Measurements from ENCODE around the gene MYOT.
A peak's percentile ranks its signal among the peaks of the same experiment; 100 is the strongest.

The MYOT gene

DNA sequence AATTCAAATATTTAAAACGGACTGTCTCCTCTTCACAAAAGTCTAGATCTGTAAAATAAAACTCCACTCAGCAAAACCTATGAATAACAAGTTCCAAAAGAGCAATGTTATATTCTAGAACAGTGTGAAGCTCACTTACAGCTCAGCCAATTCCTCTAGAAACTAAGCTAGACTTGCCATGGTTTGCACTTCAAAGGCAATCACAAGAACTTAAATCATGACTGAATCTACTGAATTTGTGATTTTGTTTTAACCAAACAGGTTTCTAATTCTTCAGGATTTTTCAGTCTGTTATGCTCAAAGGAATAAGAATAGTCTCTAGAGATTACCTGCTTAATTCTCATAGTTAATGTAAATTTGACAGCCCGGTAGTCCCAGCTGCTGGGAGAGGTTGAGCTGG lies 20.2 kb downstream of the MYOT start:
- TF ChIP-seq, protein P1, sequence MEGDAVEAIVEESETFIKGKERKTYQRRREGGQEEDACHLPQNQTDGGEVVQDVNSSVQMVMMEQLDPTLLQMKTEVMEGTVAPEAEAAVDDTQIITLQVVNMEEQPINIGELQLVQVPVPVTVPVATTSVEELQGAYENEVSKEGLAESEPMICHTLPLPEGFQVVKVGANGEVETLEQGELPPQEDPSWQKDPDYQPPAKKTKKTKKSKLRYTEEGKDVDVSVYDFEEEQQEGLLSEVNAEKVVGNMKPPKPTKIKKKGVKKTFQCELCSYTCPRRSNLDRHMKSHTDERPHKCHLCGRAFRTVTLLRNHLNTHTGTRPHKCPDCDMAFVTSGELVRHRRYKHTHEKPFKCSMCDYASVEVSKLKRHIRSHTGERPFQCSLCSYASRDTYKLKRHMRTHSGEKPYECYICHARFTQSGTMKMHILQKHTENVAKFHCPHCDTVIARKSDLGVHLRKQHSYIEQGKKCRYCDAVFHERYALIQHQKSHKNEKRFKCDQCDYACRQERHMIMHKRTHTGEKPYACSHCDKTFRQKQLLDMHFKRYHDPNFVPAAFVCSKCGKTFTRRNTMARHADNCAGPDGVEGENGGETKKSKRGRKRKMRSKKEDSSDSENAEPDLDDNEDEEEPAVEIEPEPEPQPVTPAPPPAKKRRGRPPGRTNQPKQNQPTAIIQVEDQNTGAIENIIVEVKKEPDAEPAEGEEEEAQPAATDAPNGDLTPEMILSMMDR (conservative IDR thresholded peaks at IDR 0.05; ENCODE audit: control insufficient read depth, insufficient read depth, low read depth, low read length) = no peak
- DNase-seq (ENCODE audit: low read depth) = no peak
- H3K4me3 ChIP-seq (ENCODE audit: control insufficient read depth, low read depth, low read length) = no peak overlapping the region

DNA sequence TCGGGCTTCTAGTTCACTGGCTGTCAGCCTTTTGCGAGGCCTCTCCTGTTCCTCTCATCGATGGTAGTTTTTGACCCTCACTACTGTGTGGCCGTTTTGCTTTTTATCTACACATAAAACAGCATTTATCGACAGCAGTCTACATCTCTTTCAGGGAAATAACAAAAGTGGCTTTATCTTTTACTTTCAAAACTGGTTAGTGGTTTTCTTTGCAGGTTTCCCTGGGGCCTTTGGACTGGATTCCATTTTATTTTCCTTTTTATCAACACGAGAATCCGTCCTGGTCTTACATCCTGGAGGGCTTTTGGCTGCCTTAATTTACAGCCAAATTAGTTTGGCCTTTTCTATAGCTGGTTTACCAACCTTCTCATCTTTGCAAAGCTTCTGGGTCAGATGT lies 20.8 kb downstream of the MYOT start:
- TF ChIP-seq, protein P1 (conservative IDR thresholded peaks at IDR 0.05; ENCODE audit: control insufficient read depth, insufficient read depth, low read depth, low read length) = no peak
- H3K4me3 ChIP-seq (ENCODE audit: control insufficient read depth, low read depth, low read length) = peak overlapping the region; percentile 63
- peak; percentile 5 for DNase-seq (ENCODE audit: low read depth)

DNA sequence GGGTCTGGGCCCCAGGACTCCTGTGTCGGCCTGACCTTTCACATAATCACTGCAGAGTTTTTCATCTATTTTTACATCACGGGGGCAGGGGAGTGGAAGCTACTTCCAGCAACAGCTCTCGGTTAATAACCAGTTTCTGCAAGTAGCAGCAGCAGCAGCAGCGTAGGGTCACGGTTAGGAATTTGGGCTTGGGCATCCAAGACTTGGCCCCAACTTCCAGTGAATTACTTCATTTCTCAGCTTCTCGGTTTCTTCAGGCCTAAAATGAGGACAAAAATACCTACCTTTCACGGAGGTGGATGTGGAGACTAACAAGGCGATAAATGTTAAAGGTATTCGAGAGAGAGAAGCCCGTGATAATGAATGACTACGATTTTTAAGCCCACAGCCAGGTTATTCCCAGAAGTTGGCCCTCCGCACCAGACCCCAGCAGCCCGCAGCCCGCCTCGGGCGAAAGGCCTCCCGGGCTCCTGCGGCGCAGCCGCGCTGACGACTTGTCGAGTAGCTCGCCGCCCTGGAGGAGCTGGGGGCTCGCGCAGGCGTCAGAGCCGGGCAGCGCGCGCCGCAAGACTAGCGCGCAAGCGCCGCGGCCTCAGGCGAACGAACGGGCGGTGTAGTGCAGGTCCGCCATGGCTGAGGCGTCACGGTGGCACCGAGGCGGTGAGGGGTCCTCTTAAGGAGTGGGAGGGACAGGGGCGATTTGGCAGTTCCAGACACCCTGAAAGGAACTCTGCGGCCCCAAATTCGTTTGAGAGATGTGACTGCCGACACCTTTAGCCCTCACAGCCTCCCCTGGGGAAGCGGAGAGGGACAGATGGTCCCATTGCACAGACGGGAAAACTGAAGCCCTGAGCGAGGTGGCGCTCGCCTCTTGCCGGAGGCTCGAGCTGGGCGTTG lies 21.5 kb downstream of the MYOT start, which contains the start of gene PKD2L2:
TSS of gene PKD2L2 (plus strand) at position 595 of the 897 bp plus-strand sequence. CDS start at position 630, 35 bp downstream.
- TF ChIP-seq, protein P1 (conservative IDR thresholded peaks at IDR 0.05; ENCODE audit: control insufficient read depth, insufficient read depth, low read depth, low read length) = no peak
- H3K4me3 ChIP-seq (ENCODE audit: control insufficient read depth, low read depth, low read length) = peak within 1 kb of the TSS; percentile 63
- DNase-seq (ENCODE audit: low read depth) = peak; percentile 86

DNA sequence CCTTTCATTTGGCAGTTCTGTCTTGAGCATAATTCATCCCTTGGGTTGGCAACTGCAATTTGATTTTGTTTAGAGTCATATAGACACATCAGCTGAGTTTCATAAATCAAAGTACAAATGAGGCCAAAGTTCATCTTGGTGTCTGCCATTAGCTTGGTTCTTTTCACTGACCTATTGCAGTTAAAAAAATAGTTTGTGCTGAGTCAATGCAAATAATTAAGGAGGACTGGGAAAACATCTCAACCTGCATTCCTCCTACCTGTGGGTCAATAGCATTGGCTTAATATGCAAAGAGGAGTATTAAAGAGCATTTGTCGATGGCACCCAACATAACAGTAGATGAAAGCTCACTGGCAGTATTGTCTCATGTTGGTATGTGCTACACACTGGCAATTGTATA lies 23.2 kb downstream of the MYOT start:
- H3K4me3 ChIP-seq (ENCODE audit: control insufficient read depth, low read depth, low read length) = no peak overlapping the region
- TF ChIP-seq, protein P1 (conservative IDR thresholded peaks at IDR 0.05; ENCODE audit: control insufficient read depth, insufficient read depth, low read depth, low read length) = no peak
- DNase-seq (ENCODE audit: low read depth) = no peak

DNA sequence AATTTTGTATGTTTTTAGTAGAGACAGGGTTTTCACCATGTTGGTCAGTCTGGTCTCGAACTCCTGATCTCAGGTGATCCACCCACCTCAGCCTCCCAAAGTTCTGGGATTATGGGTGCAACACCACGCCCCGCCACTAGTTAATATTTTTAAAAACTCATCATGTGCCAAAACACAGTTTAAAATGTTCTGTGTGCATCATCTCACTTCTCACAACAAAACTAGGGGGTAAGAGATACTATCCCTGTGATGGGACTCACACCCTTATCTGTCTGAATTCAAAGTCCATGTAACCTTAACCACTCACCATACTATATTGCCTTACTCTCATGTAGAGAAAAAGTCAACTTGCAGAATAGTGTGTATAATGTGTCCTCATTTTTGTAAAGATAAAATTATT lies 24.2 kb downstream of the MYOT start:
- DNase-seq (ENCODE audit: low read depth) = no peak
- H3K4me3 ChIP-seq (ENCODE audit: control insufficient read depth, low read depth, low read length) = no peak overlapping the region
- TF ChIP-seq, protein P1 (conservative IDR thresholded peaks at IDR 0.05; ENCODE audit: control insufficient read depth, insufficient read depth, low read depth, low read length) = peak; percentile 7

DNA sequence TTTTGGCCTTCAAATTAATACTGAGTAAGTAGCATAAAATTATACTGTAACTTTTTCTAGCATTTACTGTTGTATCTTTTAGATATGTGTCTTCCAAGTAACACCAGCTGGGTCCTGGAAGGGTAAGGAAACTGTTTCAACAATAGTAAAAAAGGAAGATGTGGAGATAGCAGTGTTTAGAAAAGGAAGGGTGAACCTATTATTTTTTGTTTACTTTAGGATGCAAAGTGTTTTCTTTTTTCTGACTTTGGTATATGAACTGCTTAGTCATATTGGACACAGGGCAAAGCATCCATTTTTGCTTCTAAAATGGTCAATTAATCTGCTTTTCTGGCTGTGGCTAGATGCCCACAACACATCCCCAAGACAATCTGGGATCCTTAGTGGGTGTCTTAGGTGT lies 26.9 kb downstream of the MYOT start:
- TF ChIP-seq, protein P1 (conservative IDR thresholded peaks at IDR 0.05; ENCODE audit: control insufficient read depth, insufficient read depth, low read depth, low read length) = no peak
- DNase-seq (ENCODE audit: low read depth) = no peak
- no peak overlapping the region for H3K4me3 ChIP-seq (ENCODE audit: control insufficient read depth, low read depth, low read length)
